Naive B cell (primary cell): ENCODE measurements around the gene OR7A10. TPM values are rescaled to one million over a fixed set of nuclear protein-coding genes. Genes with fewer than 3 reads are reported as not detected.

Experiments used
- ATAC-seq, 2 donors: fragments of 150-1000 bp; cut with Tn5 transposase; 2 replicates each; pipeline ENCODE4 v1.10.0; 2021; ENCODE audit warnings: low read depth in 2 of 2, mild to moderate bottlenecking in 2 of 2, moderate library complexity in 2 of 2
- DNase-seq: peaks from one replicate; pipeline ENCODE4 v3.0.0; 2022
- H3K27ac Mint-ChIP-seq, 6 donors: one replicate each; pipeline ENCODE4 v1.8.0; 2020 to 2022; ENCODE audit warnings: mild to moderate bottlenecking in 6 of 6, mixed read lengths in 6 of 6, moderate library complexity in 5 of 6, inconsistent platforms in 2 of 6
- H3K27me3 Mint-ChIP-seq, 3 donors: one replicate each; pipeline ENCODE4 v1.8.0; 2021 to 2022; ENCODE audit warnings: mixed read lengths in 3 of 3, mild to moderate bottlenecking in 1 of 3
- H3K36me3 Mint-ChIP-seq, 2 donors: one replicate each; pipeline ENCODE4 v1.8.0; 2020 to 2022; ENCODE audit warnings: mixed read lengths in 2 of 2, inconsistent platforms in 1 of 2, mild to moderate bottlenecking in 1 of 2
- H3K4me1 Mint-ChIP-seq, 3 donors: one replicate each; pipeline ENCODE4 v1.8.0; 2020 to 2022; ENCODE audit warnings: mixed read lengths in 3 of 3, inconsistent platforms in 1 of 3, mild to moderate bottlenecking in 1 of 3, moderate library complexity in 1 of 3
- H3K4me3 Mint-ChIP-seq, 8 donors: one replicate each; pipeline ENCODE4 v1.8.0; 2020 to 2022; ENCODE audit warnings: mild to moderate bottlenecking in 8 of 8, mixed read lengths in 8 of 8, moderate library complexity in 8 of 8, inconsistent platforms in 2 of 8
- H3K9me3 Mint-ChIP-seq, 7 donors: one replicate each; pipeline ENCODE4 v1.8.0; 2020 to 2022; ENCODE audit warnings: mixed read lengths in 7 of 7, mild to moderate bottlenecking in 5 of 7, inconsistent platforms in 2 of 7, moderate library complexity in 1 of 7
- polyA plus RNA-seq, 6 donors: library from polyadenylated mRNA; unstranded; fragments of 300-500 nt; fragmentation: Illumina TruSeq; gene quantifications; one replicate each; pipeline ENCODE4 v1.2.3, GENCODE V29; 2021; ENCODE audit warnings: low read depth in 6 of 6

OR7A10 gene
- polyA plus RNA-seq: not detected

- H3K4me1 Mint-ChIP-seq: no peaks in the 10 kb centered on the region
- H3K27ac Mint-ChIP-seq: peak within 1 kb of the TSS in 1 of 6 donors; percentile 84
- peaks cover 22 to 38% (median 30%) of the 10 kb centered on the region in 3 donors for H3K27me3 Mint-ChIP-seq
- H3K36me3 Mint-ChIP-seq: no peaks in the 10 kb centered on the region
- no peak for DNase-seq
- no peaks in the 10 kb centered on the region for H3K9me3 Mint-ChIP-seq
- no peak for ATAC-seq
- peak within 1 kb of the TSS in 1 of 8 donors; percentile 2 for H3K4me3 Mint-ChIP-seq
Measured at GRCh38 chr19:14848822-14849221, at the start of gene OR7A10. Gene OR7A10, minus strand, starts transcription at chr19:14848922. Its CDS starts 7,045 bp downstream, at chr19:14841877.

- ATAC-seq: no peak
- Mint-ChIP-seq H3K27ac (peak overlapping the region in 3 of 6 donors; percentile 11 to 92 (median 84)), H3K36me3 (no peaks in the 10 kb centered on the region)
Measured at GRCh38 chr19:14890643-14891379, 42.1 kb upstream of the OR7A10 start.

GRCh38 chr19:14889994-14890642 is 41.4 kb upstream of the OR7A10 start:
- Mint-ChIP-seq H3K4me3 (no peak overlapping the region), H3K9me3 (no peaks in the 10 kb centered on the region), H3K4me1 (peaks cover 21 to 44% (median 28%) of the 10 kb centered on the region in 3 donors), H3K36me3 (no peaks in the 10 kb centered on the region), H3K27ac (peak overlapping the region in 4 of 6 donors; percentile 64 to 84 (median 82)), H3K27me3 (peaks cover 23 to 31% (median 29%) of the 10 kb centered on the region in 3 donors)
- ATAC-seq (no peak), DNase-seq (no peak)

More at GRCh38 chr19:14890643-14891379, 42.1 kb upstream of the OR7A10 start:
- Mint-ChIP-seq H3K9me3 (no peaks in the 10 kb centered on the region), H3K4me3 (no peak overlapping the region), H3K27me3 (peaks cover 27 to 31% (median 29%) of the 10 kb centered on the region in 3 donors), H3K4me1 (peaks cover 17 to 37% (median 21%) of the 10 kb centered on the region in 3 donors)
- no peak for DNase-seq

- Mint-ChIP-seq H3K36me3 (no peaks in the 10 kb centered on the region), H3K4me1 (peaks cover 18 to 46% (median 34%) of the 10 kb centered on the region in 3 donors), H3K27ac (peak within 1 kb of the TSS in 5 of 6 donors; percentile 12 to 72 (median 65)), H3K27me3 (peaks cover 0 to 13% (median 8%) of the 10 kb centered on the region in 3 donors), H3K9me3 (no peaks in the 10 kb centered on the region), H3K4me3 (peak within 1 kb of the TSS in 5 of 8 donors; percentile 14 to 54 (median 34))
- DNase-seq (no peak), ATAC-seq (no peak)
Measured at GRCh38 chr19:14886032-14886431, 37.3 kb upstream of the OR7A10 start, which contains the start of gene OR7A17. Gene OR7A17, minus strand, starts transcription at chr19:14886132. Its CDS starts 4,777 bp downstream, at chr19:14881355.

- Mint-ChIP-seq H3K27me3 (peaks cover 31 to 40% (median 31%) of the 10 kb centered on the region in 3 donors), H3K9me3 (no peaks in the 10 kb centered on the region), H3K27ac (no peak overlapping the region), H3K36me3 (no peaks in the 10 kb centered on the region), H3K4me3 (no peak overlapping the region), H3K4me1 (peaks cover 0 to 4% (median 2%) of the 10 kb centered on the region in 3 donors)
- ATAC-seq (no peak), DNase-seq (peak; percentile 31)
Measured at GRCh38 chr19:14871619-14872230, 23.0 kb upstream of the OR7A10 start.

- H3K4me1 Mint-ChIP-seq: peaks cover 0 to 4% (median 2%) of the 10 kb centered on the region in 3 donors
- no peak overlapping the region for H3K27ac Mint-ChIP-seq
- H3K27me3 Mint-ChIP-seq: peaks cover 37 to 45% (median 41%) of the 10 kb centered on the region in 3 donors
- no peaks in the 10 kb centered on the region for H3K9me3 Mint-ChIP-seq
- H3K36me3 Mint-ChIP-seq: no peaks in the 10 kb centered on the region
- H3K4me3 Mint-ChIP-seq: no peak overlapping the region
- DNase-seq (no peak), ATAC-seq (no peak)
Measured at GRCh38 chr19:14868497-14868896, 19.8 kb upstream of the OR7A10 start.

- no peak overlapping the region for H3K4me3 Mint-ChIP-seq
- DNase-seq (no peak), ATAC-seq (no peak)
- peaks cover 0 to 42% (median 22%) of the 10 kb centered on the region in 3 donors for H3K27me3 Mint-ChIP-seq
- H3K9me3 Mint-ChIP-seq: peaks cover 0 to 5% (median 0%) of the 10 kb centered on the region in 7 donors
- H3K4me1 Mint-ChIP-seq: no peaks in the 10 kb centered on the region
- H3K27ac Mint-ChIP-seq: no peak overlapping the region
- no peaks in the 10 kb centered on the region for H3K36me3 Mint-ChIP-seq
Measured at GRCh38 chr19:14843578-14843977, 5.1 kb downstream of the OR7A10 start.

GRCh38 chr19:14843169-14843568 is 5.6 kb downstream of the OR7A10 start:
- Mint-ChIP-seq H3K36me3 (no peaks in the 10 kb centered on the region), H3K27ac (no peak overlapping the region), H3K4me1 (no peaks in the 10 kb centered on the region), H3K27me3 (peaks cover 0 to 37% (median 22%) of the 10 kb centered on the region in 3 donors), H3K4me3 (no peak overlapping the region), H3K9me3 (peaks cover 0 to 5% (median 0%) of the 10 kb centered on the region in 7 donors)
- no peak for ATAC-seq
- no peak for DNase-seq

- DNase-seq: no peak
- peaks cover 0 to 32% (median 22%) of the 10 kb centered on the region in 3 donors for H3K27me3 Mint-ChIP-seq
- no peak overlapping the region for H3K27ac Mint-ChIP-seq
- ATAC-seq: no peak
- peaks cover 0 to 5% (median 0%) of the 10 kb centered on the region in 7 donors for H3K9me3 Mint-ChIP-seq
- no peaks in the 10 kb centered on the region for H3K36me3 Mint-ChIP-seq
- peaks cover 0 to 5% (median 0%) of the 10 kb centered on the region in 3 donors for H3K4me1 Mint-ChIP-seq
- no peak overlapping the region for H3K4me3 Mint-ChIP-seq
Measured at GRCh38 chr19:14840206-14840605, 8.5 kb downstream of the OR7A10 start.

- no peak overlapping the region for H3K4me3 Mint-ChIP-seq
- DNase-seq (no peak), ATAC-seq (no peak)
- H3K36me3 Mint-ChIP-seq: no peaks in the 10 kb centered on the region
- H3K27me3 Mint-ChIP-seq: peaks cover 0 to 10% (median 9%) of the 10 kb centered on the region in 3 donors
- H3K9me3 Mint-ChIP-seq: peaks cover 0 to 2% (median 0%) of the 10 kb centered on the region in 7 donors
- H3K27ac Mint-ChIP-seq: no peak overlapping the region
- H3K4me1 Mint-ChIP-seq: peaks cover 0 to 5% (median 0%) of the 10 kb centered on the region in 3 donors
Measured at GRCh38 chr19:14837391-14837790, 11.3 kb downstream of the OR7A10 start.

GRCh38 chr19:14835011-14835410 is 13.7 kb downstream of the OR7A10 start, which contains the start of the genes OR7A5 and OR7C1:
Gene OR7A5, minus strand, starts transcription at chr19:14835185. Its CDS starts 6,944 bp downstream, at chr19:14828241.
Gene OR7C1, minus strand, starts transcription at chr19:14835185. Its CDS starts 35,049 bp downstream, at chr19:14800136.
- Mint-ChIP-seq H3K36me3 (no peaks in the 10 kb centered on the region), H3K4me1 (peaks cover 4 to 12% (median 5%) of the 10 kb centered on the region in 3 donors), H3K27me3 (no peaks in the 10 kb centered on the region), H3K27ac (no peak within 1 kb of the TSS), H3K9me3 (peaks cover 0 to 2% (median 0%) of the 10 kb centered on the region in 7 donors), H3K4me3 (peak within 1 kb of the TSS in 1 of 8 donors; percentile 12)
- ATAC-seq (no peak), DNase-seq (no peak)

GRCh38 chr19:14830702-14831101 is 18.0 kb downstream of the OR7A10 start:
- ATAC-seq (peak; percentile 27 to 39), DNase-seq (no peak)
- Mint-ChIP-seq H3K9me3 (no peaks in the 10 kb centered on the region), H3K36me3 (peaks cover 0 to 4% of the 10 kb centered on the region in 2 donors), H3K27ac (peak overlapping the region in 1 of 6 donors; percentile 75), H3K4me1 (peaks cover 4 to 7% (median 5%) of the 10 kb centered on the region in 3 donors), H3K27me3 (peaks cover 0 to 18% (median 12%) of the 10 kb centered on the region in 3 donors), H3K4me3 (no peak overlapping the region)

GRCh38 chr19:14826006-14826405 is 22.7 kb downstream of the OR7A10 start:
- ATAC-seq: no peak
- Mint-ChIP-seq H3K36me3 (peaks cover 0 to 4% of the 10 kb centered on the region in 2 donors), H3K27ac (no peak overlapping the region), H3K9me3 (peaks cover 0 to 2% (median 0%) of the 10 kb centered on the region in 7 donors), H3K4me3 (no peak overlapping the region), H3K4me1 (peaks cover 4 to 6% (median 5%) of the 10 kb centered on the region in 3 donors), H3K27me3 (peaks cover 0 to 18% (median 12%) of the 10 kb centered on the region in 3 donors)
- DNase-seq: no peak
